ENCODE data around the gene ZNF831. TPM values are rescaled to one million over a fixed set of nuclear protein-coding genes. Genes with fewer than 3 reads are reported as not detected.

ZNF831 gene
- total RNA-seq, 1 experiment from 2014 or later, result not detected

DNA sequence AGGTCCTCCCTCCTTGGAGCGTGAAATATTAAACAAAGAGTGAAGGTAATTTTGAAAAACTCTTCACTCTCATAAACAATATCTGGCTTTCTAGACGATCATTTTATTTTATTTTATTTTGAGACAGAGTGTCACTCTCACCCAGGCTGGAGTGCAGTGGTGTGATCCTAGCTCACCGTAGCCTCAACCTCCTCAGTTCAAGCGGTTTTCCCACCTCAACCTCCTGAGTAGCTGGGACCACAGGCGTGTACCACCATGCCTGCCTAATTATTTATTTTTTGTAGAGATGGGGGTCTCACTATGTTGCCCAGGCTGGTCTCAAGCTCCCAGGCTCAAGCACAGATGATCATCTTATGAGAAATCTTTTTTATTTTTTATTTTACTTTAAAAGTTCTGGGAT lies 16.4 kb downstream of the ZNF831 start:
- BruUV-seq (replicated peaks), result no TSS peak
- Mint-ChIP-seq H3K27ac (ENCODE audit: unreplicated experiment) (no peak overlapping the region), H3K9me3 (ENCODE audit: unreplicated experiment) (no peaks in the 10 kb centered on the region), H3K4me3 (ENCODE audit: unreplicated experiment) (no peak overlapping the region), H3K27me3 (ENCODE audit: insufficient read depth, unreplicated experiment) (peaks cover 33% of the 10 kb centered on the region), H3K4me1 (ENCODE audit: low read depth, unreplicated experiment) (no peaks in the 10 kb centered on the region), H3K36me3 (ENCODE audit: insufficient read depth, unreplicated experiment) (no peaks in the 10 kb centered on the region)
- Histone ChIP-seq H3K9me3 (no peaks in the 10 kb centered on the region), H3K4me1 (no peaks in the 10 kb centered on the region), H3K27me3 (replicated peaks; ENCODE audit: control insufficient read depth, insufficient read depth, low read length) (no peaks in the 10 kb centered on the region; the same call in 1 of the 2 replicates), H3K36me3 (ENCODE audit: control insufficient read depth, insufficient read depth, low read length) (no peaks in the 10 kb centered on the region), H3K4me3 (ENCODE audit: low read depth, low read length) (no peak overlapping the region)
- TF ChIP-seq, protein P1, sequence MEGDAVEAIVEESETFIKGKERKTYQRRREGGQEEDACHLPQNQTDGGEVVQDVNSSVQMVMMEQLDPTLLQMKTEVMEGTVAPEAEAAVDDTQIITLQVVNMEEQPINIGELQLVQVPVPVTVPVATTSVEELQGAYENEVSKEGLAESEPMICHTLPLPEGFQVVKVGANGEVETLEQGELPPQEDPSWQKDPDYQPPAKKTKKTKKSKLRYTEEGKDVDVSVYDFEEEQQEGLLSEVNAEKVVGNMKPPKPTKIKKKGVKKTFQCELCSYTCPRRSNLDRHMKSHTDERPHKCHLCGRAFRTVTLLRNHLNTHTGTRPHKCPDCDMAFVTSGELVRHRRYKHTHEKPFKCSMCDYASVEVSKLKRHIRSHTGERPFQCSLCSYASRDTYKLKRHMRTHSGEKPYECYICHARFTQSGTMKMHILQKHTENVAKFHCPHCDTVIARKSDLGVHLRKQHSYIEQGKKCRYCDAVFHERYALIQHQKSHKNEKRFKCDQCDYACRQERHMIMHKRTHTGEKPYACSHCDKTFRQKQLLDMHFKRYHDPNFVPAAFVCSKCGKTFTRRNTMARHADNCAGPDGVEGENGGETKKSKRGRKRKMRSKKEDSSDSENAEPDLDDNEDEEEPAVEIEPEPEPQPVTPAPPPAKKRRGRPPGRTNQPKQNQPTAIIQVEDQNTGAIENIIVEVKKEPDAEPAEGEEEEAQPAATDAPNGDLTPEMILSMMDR (IDR thresholded peaks at IDR 0.05; ENCODE audit: insufficient read depth in 1 of 2, low read depth in 1 of 2, low read length in 1 of 2, severe bottlenecking in 1 of 2, unreplicated experiment in 1 of 2), result no peak
- intact Hi-C loops (cut with micrococcal nuclease; ENCODE audit: unreplicated experiment), result no loop called here
- ChIA-PET CTCF (no interaction called here), POLR2A (no interaction called here)
- no peak for DNase-seq

DNA sequence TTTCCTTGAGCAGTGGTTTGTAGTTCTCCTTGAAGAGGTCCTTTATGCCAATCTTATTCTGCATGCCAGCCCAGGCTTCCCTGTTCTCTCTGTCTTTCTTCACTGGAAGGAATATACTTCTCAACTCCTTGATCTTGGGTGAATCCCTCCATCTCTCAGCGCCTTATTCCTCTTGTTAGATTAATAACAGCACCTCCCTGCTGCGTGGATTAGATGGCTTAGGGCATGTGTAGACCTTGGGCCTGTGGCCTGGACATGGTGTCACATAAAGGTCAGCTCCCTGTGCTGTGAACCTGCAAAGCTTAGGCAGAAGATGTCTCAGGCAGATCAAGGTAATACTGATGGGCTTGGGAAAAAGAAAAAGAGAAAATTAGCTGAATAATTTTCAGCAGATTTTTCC lies 18.3 kb downstream of the ZNF831 start:
- no peaks in the 10 kb centered on the region for H3K4me1 Mint-ChIP-seq (ENCODE audit: low read depth, unreplicated experiment)
- no peaks in the 10 kb centered on the region for H3K9me3 Mint-ChIP-seq (ENCODE audit: unreplicated experiment)
- DNase-seq, result no peak
- no peaks in the 10 kb centered on the region for H3K9me3 ChIP-seq
- intact Hi-C loops (cut with micrococcal nuclease; ENCODE audit: unreplicated experiment), result no loop called here
- POLR2A ChIA-PET, result no interaction called here
- no peak overlapping the region for H3K4me3 Mint-ChIP-seq (ENCODE audit: unreplicated experiment)
- BruUV-seq (replicated peaks), result no TSS peak
- H3K27me3 ChIP-seq (replicated peaks; ENCODE audit: control insufficient read depth, insufficient read depth, low read length), result no peaks in the 10 kb centered on the region; the same call in 1 of the 2 replicates
- CTCF ChIA-PET, result interaction anchor here (0.6 kb wide), 1 partner anchor 318 kb away, joined by 4 read pairs; no protein-coding TSS in a partner anchor
- H3K4me1 ChIP-seq, result no peaks in the 10 kb centered on the region
- peaks cover 28% of the 10 kb centered on the region for H3K27me3 Mint-ChIP-seq (ENCODE audit: insufficient read depth, unreplicated experiment)
- no peaks in the 10 kb centered on the region for H3K36me3 Mint-ChIP-seq (ENCODE audit: insufficient read depth, unreplicated experiment)
- no peak overlapping the region for H3K4me3 ChIP-seq (ENCODE audit: low read depth, low read length)
- H3K36me3 ChIP-seq (ENCODE audit: control insufficient read depth, insufficient read depth, low read length), result no peaks in the 10 kb centered on the region
- H3K27ac Mint-ChIP-seq (ENCODE audit: unreplicated experiment), result no peak overlapping the region
- TF ChIP-seq, protein P1 (IDR thresholded peaks at IDR 0.05; ENCODE audit: insufficient read depth in 1 of 2, low read depth in 1 of 2, low read length in 1 of 2, severe bottlenecking in 1 of 2, unreplicated experiment in 1 of 2), result no peak

DNA sequence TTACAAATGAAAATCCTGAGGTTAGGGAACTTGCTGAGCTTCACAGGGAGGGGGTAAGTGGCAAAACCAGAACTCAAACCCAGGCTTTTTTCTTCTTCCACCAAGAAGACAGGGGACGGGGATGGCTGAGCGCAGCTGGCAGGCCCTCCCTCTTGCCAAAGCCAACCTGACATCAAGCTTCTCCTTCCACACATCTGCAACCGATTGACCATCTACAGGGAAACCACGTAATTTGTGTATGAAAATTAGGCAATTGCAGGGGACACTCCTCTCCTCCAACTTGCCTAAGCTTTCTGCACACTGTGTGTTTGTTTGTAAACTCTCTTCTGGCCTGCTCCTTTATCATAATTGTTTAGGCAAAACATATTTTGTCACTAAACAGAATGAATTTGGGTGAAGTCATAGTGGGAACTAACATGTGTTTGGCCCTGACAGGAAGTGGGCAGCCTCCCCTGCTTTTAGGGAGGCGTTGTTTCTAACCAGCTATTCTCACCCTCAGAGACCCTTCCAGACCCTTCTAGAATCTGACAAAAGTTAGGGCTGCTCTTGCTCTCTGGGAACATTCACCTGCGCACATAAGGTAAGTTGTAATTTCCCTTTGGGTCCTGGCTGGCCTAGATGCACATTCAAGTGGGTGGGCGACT lies 18.9 kb downstream of the ZNF831 start:
- H3K36me3 Mint-ChIP-seq (ENCODE audit: insufficient read depth, unreplicated experiment), result no peaks in the 10 kb centered on the region
- no peak overlapping the region for H3K27ac Mint-ChIP-seq (ENCODE audit: unreplicated experiment)
- Histone ChIP-seq H3K27me3 (replicated peaks; ENCODE audit: control insufficient read depth, insufficient read depth, low read length) (no peaks in the 10 kb centered on the region; the same call in 1 of the 2 replicates), H3K4me1 (no peaks in the 10 kb centered on the region), H3K4me3 (ENCODE audit: low read depth, low read length) (no peak overlapping the region), H3K36me3 (ENCODE audit: control insufficient read depth, insufficient read depth, low read length) (no peaks in the 10 kb centered on the region), H3K9me3 (no peaks in the 10 kb centered on the region)
- H3K9me3 Mint-ChIP-seq (ENCODE audit: unreplicated experiment), result no peaks in the 10 kb centered on the region
- TF ChIP-seq, protein P1 (IDR thresholded peaks at IDR 0.05; ENCODE audit: insufficient read depth in 1 of 2, low read depth in 1 of 2, low read length in 1 of 2, severe bottlenecking in 1 of 2, unreplicated experiment in 1 of 2), result no peak
- no peak for DNase-seq
- no peak overlapping the region for H3K4me3 Mint-ChIP-seq (ENCODE audit: unreplicated experiment)
- POLR2A ChIA-PET, result no interaction called here
- no peaks in the 10 kb centered on the region for H3K4me1 Mint-ChIP-seq (ENCODE audit: low read depth, unreplicated experiment)
- BruUV-seq (replicated peaks), result no TSS peak
- intact Hi-C loops (cut with micrococcal nuclease; ENCODE audit: unreplicated experiment), result no loop called here
- peaks cover 28% of the 10 kb centered on the region for H3K27me3 Mint-ChIP-seq (ENCODE audit: insufficient read depth, unreplicated experiment)
- CTCF ChIA-PET, result no interaction called here

All from Caco-2 (cell line).